K562 (cell line): ENCODE results near the gene KCNK6. TPM values are rescaled to one million over a fixed set of nuclear protein-coding genes. Genes with fewer than 3 reads are reported as not detected.

Experiments
- ADNP ChIP-seq: fragments of 200-800 bp; sonication (Bioruptor generic); IDR thresholded peaks from 2 replicates; pipeline ENCODE4 v1.6.1; 2016; ENCODE audit warnings: missing genetic modification characterization, missing compliant biosample characterization
- HLTF ChIP-seq: fragments of 450-650 bp; IDR thresholded peaks from 2 replicates; pipeline ENCODE4 v1.6.1; 2016
- KLF13 ChIP-seq: fragments of 450-650 bp; IDR thresholded peaks from 2 replicates; pipeline ENCODE4 v1.6.1; 2016; ENCODE audit warnings: missing genetic modification characterization, low read depth, mild to moderate bottlenecking, missing compliant biosample characterization, moderate library complexity, borderline replicate concordance
- MAFG ChIP-seq: fragments of 450-650 bp; conservative IDR thresholded peaks from 2 replicates; pipeline ENCODE4 v1.6.1; 2016; ENCODE audit warnings: missing genetic modification characterization, missing compliant biosample characterization
- MEIS2 ChIP-seq: fragments of 450-650 bp; IDR thresholded peaks from 2 replicates; pipeline ENCODE4 v1.6.1; 2014; ENCODE audit warnings: mild to moderate bottlenecking; ENCODE audit not compliant: partially characterized antibody
- NFYB ChIP-seq: IDR thresholded peaks from 2 replicates; pipeline ENCODE4 v1.6.1; 2011; ENCODE audit warnings: mild to moderate bottlenecking, moderate library complexity; ENCODE audit not compliant: insufficient read length; ENCODE audit errors: extremely low read depth
- PCBP2 ChIP-seq: fragments of 200-400 bp; formaldehyde crosslinking; IDR thresholded peaks from 2 replicates; pipeline ENCODE4 v1.6.1; 2018; ENCODE audit warnings: low read length, low read depth, mild to moderate bottlenecking, moderate library complexity; ENCODE audit not compliant: poor library complexity, severe bottlenecking
- POLR2G ChIP-seq: fragments of 200-400 bp; formaldehyde crosslinking; IDR thresholded peaks from 2 replicates; pipeline ENCODE4 v1.6.1; 2017; ENCODE audit warnings: low read depth, mild to moderate bottlenecking, antibody characterized with exemption, low read length, moderate library complexity
- SMARCB1 ChIP-seq: IDR thresholded peaks from 2 replicates; pipeline ENCODE4 v1.6.1; 2011; ENCODE audit warnings: improper control_type of control experiment, low read depth; ENCODE audit not compliant: insufficient read length
- TFAM ChIP-seq: fragments of 250-450 bp; sonication (Bioruptor Pico); conservative IDR thresholded peaks from 2 replicates; pipeline ENCODE4 v1.5.0; 2021; ENCODE audit warnings: mild to moderate bottlenecking, moderate library complexity
- TOE1 ChIP-seq, 2 experiments: fragments of 450-650 bp in 1 of 2; sonication (generic) in 1 of 2; formaldehyde crosslinking in 1 of 2; IDR thresholded peaks; 2 replicates each; pipeline versions ENCODE4 v1.7.1 to v1.8.0; 2016 to 2022; ENCODE audit warnings: borderline replicate concordance in 2 of 2, mild to moderate bottlenecking in 2 of 2, antibody characterized with exemption in 1 of 2, inconsistent platforms in 1 of 2, low read depth in 1 of 2, missing genetic modification reagents in 1 of 2, moderate library complexity in 1 of 2
- ZNF143 ChIP-seq: sonication (generic); formaldehyde crosslinking; IDR thresholded peaks from 2 replicates; pipeline ENCODE4 v1.9.0; 2022; ENCODE audit warnings: mild to moderate bottlenecking, missing genetic modification reagents
- ZNF76 ChIP-seq: fragments of 250-450 bp; sonication (Bioruptor Pico); IDR thresholded peaks from 2 replicates; pipeline ENCODE4 v1.4.0; 2020; ENCODE audit warnings: mild to moderate bottlenecking, moderate library complexity, borderline replicate concordance
- ZNF79 ChIP-seq: fragments of 250-450 bp; sonication (Bioruptor Pico); IDR thresholded peaks from 2 replicates; pipeline ENCODE4 v1.4.0; 2020; ENCODE audit warnings: low read depth, mild to moderate bottlenecking, moderate library complexity
- polyA plus RNA-seq, 8 experiments: library from polyadenylated mRNA; depleted of rRNA in 4 of 8; stranded (reverse) in 5 of 8; unstranded in 3 of 8; fragments of >200 nt; fragmentation: Nextera tagmentation in 2 of 8; fragmentation: Illumina TruSeq in 1 of 8; extraction: Ambion mirVana in 2 of 8; extraction: Trizol in 1 of 8; gene quantifications; 2 replicates each; pipeline versions ENCODE4 v1.2.1 to v1.2.3, GENCODE V29; 2011 to 2014; ENCODE audit warnings: inconsistent platforms in 1 of 8, missing spikeins in 1 of 8
- total RNA-seq, 7 experiments: library from RNA; depleted of rRNA in 6 of 7; stranded (reverse); fragments of >200 nt in 6 of 7; fragmentation: Illumina TruSeq in 2 of 7; extraction: Trizol in 2 of 7; gene quantifications; 2 replicates each; pipeline versions ENCODE4 v1.2.1 to v1.2.3, GENCODE V29; 2011 to 2021; ENCODE audit warnings: low replicate concordance in 1 of 7
- TF ChIP-seq, protein P1 (sequence below): fragments of 450-650 bp; IDR thresholded peaks from 2 replicates; pipeline ENCODE4 v1.6.1; 2016; ENCODE audit warnings: mild to moderate bottlenecking, moderate library complexity
- TF ChIP-seq, protein P2 (sequence below): sonication (generic); formaldehyde crosslinking; IDR thresholded peaks from 2 replicates; pipeline ENCODE4 v1.9.0; 2022; ENCODE audit warnings: mild to moderate bottlenecking, missing genetic modification reagents

Gene KCNK6
- total and polyA plus RNA-seq, 9 of the 15 experiments (the other 6 are each of a cell fraction or from before 2014, with no cell fraction given): 0.05 to 0.42 (median 0.15) TPM

DNA sequence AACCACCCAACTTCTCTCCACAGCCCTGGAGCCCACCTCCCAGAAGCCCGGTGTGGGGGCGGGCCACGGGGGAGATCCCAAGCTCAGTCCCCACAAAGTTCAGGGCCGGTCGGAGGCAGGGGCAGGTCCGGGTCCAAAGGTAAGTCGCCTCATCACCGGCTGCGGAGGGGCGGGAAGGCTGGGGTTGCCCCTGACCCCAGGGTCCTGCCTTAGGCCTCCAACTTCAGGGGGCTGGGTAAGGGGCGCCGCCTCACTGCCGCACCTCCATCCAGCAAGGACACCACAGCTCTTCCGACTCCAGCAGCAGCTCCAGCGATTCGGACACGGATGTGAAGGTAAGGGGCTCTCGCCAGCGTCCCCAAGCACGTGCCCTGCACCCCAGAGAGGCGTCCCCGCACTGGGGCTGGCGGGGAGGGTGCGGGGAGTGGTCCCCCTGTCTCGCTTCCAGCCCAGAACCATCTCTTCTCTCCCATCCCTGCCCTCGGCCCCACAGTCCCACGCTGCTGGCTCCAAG is 15.2 kb upstream of the KCNK6 start (continued):
- TF ChIP-seq, protein P1, sequence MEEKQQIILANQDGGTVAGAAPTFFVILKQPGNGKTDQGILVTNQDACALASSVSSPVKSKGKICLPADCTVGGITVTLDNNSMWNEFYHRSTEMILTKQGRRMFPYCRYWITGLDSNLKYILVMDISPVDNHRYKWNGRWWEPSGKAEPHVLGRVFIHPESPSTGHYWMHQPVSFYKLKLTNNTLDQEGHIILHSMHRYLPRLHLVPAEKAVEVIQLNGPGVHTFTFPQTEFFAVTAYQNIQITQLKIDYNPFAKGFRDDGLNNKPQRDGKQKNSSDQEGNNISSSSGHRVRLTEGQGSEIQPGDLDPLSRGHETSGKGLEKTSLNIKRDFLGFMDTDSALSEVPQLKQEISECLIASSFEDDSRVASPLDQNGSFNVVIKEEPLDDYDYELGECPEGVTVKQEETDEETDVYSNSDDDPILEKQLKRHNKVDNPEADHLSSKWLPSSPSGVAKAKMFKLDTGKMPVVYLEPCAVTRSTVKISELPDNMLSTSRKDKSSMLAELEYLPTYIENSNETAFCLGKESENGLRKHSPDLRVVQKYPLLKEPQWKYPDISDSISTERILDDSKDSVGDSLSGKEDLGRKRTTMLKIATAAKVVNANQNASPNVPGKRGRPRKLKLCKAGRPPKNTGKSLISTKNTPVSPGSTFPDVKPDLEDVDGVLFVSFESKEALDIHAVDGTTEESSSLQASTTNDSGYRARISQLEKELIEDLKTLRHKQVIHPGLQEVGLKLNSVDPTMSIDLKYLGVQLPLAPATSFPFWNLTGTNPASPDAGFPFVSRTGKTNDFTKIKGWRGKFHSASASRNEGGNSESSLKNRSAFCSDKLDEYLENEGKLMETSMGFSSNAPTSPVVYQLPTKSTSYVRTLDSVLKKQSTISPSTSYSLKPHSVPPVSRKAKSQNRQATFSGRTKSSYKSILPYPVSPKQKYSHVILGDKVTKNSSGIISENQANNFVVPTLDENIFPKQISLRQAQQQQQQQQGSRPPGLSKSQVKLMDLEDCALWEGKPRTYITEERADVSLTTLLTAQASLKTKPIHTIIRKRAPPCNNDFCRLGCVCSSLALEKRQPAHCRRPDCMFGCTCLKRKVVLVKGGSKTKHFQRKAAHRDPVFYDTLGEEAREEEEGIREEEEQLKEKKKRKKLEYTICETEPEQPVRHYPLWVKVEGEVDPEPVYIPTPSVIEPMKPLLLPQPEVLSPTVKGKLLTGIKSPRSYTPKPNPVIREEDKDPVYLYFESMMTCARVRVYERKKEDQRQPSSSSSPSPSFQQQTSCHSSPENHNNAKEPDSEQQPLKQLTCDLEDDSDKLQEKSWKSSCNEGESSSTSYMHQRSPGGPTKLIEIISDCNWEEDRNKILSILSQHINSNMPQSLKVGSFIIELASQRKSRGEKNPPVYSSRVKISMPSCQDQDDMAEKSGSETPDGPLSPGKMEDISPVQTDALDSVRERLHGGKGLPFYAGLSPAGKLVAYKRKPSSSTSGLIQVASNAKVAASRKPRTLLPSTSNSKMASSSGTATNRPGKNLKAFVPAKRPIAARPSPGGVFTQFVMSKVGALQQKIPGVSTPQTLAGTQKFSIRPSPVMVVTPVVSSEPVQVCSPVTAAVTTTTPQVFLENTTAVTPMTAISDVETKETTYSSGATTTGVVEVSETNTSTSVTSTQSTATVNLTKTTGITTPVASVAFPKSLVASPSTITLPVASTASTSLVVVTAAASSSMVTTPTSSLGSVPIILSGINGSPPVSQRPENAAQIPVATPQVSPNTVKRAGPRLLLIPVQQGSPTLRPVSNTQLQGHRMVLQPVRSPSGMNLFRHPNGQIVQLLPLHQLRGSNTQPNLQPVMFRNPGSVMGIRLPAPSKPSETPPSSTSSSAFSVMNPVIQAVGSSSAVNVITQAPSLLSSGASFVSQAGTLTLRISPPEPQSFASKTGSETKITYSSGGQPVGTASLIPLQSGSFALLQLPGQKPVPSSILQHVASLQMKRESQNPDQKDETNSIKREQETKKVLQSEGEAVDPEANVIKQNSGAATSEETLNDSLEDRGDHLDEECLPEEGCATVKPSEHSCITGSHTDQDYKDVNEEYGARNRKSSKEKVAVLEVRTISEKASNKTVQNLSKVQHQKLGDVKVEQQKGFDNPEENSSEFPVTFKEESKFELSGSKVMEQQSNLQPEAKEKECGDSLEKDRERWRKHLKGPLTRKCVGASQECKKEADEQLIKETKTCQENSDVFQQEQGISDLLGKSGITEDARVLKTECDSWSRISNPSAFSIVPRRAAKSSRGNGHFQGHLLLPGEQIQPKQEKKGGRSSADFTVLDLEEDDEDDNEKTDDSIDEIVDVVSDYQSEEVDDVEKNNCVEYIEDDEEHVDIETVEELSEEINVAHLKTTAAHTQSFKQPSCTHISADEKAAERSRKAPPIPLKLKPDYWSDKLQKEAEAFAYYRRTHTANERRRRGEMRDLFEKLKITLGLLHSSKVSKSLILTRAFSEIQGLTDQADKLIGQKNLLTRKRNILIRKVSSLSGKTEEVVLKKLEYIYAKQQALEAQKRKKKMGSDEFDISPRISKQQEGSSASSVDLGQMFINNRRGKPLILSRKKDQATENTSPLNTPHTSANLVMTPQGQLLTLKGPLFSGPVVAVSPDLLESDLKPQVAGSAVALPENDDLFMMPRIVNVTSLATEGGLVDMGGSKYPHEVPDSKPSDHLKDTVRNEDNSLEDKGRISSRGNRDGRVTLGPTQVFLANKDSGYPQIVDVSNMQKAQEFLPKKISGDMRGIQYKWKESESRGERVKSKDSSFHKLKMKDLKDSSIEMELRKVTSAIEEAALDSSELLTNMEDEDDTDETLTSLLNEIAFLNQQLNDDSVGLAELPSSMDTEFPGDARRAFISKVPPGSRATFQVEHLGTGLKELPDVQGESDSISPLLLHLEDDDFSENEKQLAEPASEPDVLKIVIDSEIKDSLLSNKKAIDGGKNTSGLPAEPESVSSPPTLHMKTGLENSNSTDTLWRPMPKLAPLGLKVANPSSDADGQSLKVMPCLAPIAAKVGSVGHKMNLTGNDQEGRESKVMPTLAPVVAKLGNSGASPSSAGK: no peak
- TF ChIP-seq MEIS2 (no peak), ZNF143 (no peak), TFAM (CRISPR knock-in tag) (no peak), MAFG (tag) (no peak), ZNF79 (CRISPR knock-in tag) (no peak), ZNF76 (CRISPR knock-in tag) (no peak), PCBP2 (no peak), KLF13 (no peak), POLR2G (peak; percentile 56), SMARCB1 (no peak), HLTF (0 out of 2 replicates have a peak, but pooled peaks have one; percentile 51), NFYB (no peak), TOE1 (IDR thresholded peaks at IDR 0.05; ENCODE audit: borderline replicate concordance) (no peak), TOE1 (CRISPR knock-in tag; IDR thresholded peaks at IDR 0.05; ENCODE audit: borderline replicate concordance, low read depth) (no peak), ADNP (no peak)
- TF ChIP-seq, protein P2, sequence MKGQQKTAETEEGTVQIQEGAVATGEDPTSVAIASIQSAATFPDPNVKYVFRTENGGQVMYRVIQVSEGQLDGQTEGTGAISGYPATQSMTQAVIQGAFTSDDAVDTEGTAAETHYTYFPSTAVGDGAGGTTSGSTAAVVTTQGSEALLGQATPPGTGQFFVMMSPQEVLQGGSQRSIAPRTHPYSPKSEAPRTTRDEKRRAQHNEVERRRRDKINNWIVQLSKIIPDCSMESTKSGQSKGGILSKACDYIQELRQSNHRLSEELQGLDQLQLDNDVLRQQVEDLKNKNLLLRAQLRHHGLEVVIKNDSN (CRISPR knock-in tag): no peak
